Measurements from ENCODE around the gene NUB1.

NUB1 gene

DNA sequence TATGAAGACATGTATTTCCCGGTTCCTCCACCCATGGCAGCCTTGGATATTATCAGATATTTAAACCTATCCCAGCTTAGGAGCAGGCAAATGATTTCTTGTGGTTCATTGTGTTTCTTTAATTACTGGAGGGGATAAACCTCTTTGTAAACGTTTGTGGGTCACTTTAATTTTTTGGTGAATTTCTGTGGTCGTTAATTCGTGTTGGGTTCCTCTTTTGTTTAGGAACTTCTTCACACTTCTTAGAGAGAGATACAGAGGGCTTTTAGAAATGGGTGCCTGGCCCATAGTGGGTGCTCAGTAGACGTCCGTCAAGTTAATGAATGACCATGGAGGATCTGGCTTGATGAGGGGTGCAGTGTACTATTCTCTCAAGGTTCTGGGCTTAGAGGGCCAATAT is 27.2 kb upstream of the NUB1 start:
- DNase-seq: no peak

DNA sequence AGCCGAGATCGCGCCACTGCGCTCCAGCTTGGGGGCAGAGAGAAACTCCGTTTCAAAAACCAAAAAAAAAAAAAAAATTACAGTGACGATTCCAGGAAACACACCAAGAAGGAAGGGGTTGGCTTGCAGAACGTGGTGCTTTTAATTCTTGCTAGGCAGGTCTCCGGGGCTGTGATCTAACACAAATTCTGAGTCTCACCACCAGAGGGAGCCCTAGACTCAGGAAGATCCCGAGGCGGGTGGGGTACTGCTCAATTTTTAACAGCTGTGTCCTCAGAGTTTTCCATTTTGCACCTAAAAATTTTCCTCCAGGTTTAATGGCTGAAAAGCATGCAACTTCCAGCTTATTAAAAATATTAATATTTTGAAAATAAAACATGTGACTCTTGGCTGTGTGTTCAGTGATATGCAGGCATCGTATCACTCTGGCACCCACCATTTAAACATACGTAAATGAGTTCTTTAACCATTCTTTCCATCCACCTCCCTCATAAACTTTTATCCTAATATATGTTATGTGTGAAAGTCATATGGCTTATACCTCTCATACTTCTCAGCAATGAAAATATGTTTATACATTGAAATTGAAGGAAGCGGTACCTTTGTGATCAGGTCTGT is 26.5 kb upstream of the NUB1 start:
- DNase-seq: peak; percentile 71

DNA sequence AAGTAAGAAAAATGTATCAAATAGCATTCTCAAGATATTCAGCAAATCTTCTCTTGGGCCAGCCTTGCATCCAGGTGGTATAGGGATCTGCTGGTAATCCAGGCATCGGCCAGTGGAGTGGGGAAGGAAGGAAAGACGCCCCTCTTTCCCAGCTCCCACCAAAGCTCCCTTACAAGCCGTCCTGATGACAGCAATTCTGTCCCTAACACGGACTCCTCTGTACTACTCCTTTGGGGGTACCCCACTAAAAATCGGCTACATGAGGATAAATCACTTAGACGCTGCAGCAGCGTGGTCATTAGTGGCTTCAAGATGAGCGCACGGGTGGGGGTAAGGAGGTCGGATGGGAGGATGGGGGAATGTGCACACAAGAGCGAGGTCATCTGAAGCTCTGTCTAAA is 24.7 kb upstream of the NUB1 start:
- DNase-seq: no peak

DNA sequence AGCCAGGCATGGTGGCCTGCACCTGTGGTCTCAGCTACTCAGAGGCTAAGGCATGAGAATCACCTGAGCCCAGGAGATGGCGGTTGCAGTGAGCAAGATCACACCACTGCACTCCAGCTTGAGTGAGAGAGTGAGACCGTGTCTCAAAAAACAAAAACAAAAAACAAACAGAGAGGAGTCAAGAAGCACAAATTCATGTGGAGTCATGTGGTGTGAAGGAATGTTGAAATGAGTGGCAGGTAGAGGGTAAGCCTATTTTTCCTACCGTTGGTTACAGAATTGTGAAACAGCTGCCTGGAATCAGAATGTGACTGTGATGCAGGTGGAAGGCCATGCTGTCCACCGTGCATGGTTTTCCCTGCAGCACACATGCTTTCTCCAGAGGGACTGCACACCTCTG is 23.7 kb upstream of the NUB1 start:
- no peak for DNase-seq

DNA sequence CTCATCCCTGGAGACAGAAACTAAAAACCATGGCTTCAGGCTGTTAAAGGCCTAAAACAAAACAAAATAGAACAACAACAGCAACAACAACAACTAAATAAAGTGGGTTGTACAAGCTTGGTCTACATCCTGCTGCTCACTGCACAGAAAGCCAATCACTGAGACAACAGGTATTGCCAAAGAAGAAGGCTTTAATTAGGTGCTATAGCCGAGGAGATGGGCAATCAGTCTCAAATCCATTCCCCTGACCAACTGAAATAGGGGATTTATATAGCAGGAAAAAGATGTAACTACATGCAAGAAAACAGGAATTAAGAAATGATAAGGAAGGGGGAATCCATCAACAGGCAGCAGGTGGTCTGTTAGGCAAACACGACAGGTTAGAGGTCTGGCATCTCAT is 22.4 kb upstream of the NUB1 start:
- no peak for DNase-seq

DNA sequence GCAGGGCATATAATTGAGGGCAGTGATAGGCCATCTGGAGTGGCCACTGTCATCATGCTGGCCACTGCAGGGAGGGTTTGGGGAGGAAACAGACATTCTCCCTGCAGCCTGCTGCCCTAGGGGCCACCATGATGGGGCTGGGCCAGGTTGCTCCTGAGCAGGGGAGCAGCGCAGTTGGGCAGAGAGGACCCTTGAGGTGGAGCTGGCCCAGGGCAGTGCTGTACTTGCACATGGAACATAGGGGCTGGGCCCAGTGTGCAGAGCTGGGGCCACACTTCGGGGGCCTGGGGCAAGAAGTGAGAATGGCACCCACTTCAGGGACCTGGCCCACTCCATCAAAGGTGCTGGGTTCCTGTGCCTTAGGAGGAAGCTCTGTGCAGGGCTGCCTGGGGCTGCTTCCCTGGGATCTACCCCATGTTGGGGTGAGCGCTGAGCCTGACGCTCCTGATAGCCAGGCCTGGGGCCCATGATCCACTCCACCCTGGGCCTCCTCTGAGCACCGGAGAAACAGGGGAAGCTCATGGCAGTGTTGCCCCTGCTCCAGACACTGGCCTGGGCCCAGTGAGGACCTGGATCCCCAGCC is 21.3 kb upstream of the NUB1 start:
- DNase-seq: no peak

DNA sequence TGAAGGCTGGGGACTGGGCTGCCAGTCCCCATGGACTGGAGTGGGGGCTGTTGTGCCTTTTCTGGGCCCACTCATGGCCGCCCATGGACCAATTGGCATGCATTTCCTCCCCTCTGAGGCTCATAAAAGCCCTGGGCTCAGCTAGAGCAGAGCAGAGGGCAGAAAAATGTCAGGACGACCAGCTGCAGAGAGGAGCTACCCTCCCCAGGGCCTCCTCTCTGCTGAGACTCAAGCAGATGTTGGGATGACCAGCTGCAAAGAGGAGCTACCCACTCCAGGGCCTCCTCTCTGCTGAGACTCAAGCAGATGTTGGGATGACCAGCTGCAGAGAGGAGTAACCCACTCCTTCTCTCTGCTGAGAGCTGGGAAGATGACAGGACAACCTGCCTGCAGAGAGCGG is 20.3 kb upstream of the NUB1 start:
- no peak for DNase-seq

DNA sequence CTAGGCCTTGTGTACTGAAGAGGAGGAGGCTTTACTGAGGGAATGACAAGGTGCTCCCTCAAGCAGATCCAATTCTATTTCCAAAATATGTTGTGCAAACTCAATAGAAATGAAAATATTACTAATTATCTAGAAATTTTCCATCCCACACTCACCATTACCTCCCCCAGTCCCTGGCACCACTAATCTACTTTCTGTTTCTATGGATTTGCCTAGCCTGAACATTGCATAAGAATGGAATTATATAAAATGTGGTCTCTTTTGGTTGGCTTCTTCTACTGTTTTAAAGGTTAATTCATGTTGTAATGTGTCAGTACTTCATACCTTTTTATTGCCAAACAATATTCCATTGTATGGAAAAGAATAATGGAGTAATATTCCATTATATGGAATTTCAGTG is 18.7 kb upstream of the NUB1 start:
- peak; percentile 81 for DNase-seq

DNA sequence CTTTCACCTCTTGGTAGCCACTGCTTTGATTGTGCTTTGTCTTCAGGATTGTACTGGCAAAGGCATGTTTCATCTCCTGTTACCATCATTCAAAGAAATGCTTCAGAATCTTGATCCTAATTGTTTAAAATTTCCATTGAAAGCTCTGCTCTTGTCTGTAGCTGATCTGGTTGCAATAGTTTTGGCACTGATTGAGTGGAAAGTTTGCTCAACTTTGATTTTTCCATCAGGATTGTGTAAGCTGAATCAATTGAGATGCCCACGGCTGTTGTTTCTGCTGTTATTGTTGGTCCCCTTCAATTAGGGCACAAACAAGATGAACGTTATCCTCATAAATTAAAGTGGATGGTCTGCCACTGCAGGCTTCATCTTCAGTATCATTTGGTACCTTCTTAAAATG is 14.6 kb upstream of the NUB1 start:
- DNase-seq: no peak

DNA sequence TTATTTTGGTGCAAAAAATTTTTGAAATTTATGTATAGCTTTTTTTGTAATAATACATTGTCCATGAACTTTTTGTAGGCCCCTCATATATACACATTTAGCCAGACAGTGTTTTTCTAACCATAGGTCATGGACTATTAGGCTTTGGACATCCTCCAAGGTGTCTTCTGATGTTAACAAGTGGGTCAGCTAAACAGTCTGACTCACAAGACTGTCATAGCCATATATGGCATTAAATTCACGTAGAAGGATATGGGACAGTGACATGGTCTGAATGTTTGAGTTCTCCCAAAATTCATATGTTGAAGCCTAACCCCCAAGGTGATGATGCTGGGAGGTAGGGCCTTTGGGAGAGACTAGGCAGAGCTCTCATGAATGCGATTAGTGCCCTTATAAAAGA is 14.0 kb upstream of the NUB1 start:
- DNase-seq: no peak

DNA sequence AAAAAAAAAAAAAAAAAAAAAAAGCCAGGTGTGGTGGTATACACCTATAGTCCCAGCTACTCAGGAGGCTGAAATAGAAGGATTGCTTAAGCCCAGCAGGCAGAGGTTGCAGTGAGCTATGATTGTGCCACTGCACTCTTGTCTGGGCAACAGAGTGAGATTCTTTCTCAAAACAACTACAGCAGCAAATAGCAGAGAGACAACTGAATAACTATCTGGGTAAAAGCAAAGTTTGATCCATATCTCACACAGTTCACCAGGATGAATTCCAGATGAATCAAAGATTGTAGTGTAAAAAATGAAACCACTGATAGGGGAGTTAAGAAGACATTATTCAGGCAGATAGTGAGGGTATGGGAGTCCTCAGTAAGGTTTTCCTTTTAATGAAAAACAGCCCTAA is 11.4 kb upstream of the NUB1 start:
- DNase-seq: no peak

DNA sequence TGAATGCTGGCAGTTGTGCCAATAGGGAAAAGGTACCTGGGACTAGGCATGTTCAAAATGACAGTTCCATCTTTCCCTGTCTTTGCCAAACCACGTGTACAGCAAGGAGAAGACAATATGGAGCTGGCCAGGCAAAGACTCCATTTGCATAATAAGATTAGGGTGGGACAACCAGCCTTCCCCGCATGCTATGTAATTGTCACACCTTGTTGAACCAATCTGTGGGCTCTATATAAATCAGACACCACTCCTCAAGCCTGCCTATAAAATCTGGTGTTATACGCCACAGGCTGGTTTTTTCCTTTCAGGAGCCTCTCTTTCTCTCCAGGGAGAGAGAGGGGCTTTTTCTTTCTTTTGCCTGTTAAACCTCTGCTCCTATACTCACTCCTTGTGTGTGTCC is 11.0 kb upstream of the NUB1 start:
- no peak for DNase-seq

DNA sequence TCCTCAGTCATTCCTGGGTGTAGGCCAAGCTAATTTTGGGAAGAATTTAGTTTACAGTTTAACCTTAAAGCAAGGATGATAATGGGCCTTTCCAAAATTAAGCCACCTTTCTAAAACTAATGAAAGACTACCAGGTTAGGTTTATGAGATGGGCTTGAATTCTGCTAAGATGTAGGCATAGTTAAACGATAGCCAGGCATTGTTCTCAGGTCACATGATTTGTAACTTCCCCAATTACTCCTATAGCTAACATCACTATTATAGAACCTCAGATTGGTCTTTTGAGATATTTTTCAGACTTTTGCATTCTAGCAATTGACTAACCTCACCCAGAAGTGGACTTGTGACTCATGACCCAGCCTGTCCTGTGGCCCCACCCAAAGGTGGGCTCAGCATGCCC is 7.0 kb upstream of the NUB1 start:
- peak; percentile 31 for DNase-seq

DNA sequence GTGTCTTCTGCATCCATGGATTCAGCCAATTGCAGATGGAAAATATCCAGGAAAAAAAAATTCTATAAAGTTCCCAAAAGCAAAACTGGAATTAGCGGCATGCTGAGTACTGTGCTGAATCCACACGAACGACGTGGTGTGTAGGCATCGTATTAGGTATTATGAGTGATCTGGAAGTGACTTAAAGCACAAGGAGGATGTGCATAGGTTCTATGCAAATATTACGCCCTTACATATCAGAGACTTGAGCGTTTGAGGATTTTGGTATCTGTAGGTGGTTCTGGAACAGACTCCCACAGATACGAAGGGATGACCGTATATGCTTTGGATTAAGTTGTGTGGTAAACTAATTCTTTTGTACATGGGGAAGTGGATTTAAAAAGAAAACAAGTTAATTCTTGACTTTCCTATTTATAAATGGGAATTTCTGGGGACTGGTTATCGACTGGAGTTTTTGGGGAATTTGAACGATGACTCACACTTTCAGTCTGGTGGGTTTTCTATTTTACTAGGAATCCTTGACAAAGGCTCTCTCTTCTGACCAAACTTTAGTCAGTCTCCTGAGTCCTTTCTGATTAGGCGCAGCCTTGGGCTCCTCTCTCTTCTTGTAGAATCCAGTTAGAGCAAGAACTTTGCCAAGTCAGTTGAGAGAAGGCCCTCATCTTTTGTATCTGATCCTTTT is 5.4 kb upstream of the NUB1 start:
- peak; percentile 27 for DNase-seq

DNA sequence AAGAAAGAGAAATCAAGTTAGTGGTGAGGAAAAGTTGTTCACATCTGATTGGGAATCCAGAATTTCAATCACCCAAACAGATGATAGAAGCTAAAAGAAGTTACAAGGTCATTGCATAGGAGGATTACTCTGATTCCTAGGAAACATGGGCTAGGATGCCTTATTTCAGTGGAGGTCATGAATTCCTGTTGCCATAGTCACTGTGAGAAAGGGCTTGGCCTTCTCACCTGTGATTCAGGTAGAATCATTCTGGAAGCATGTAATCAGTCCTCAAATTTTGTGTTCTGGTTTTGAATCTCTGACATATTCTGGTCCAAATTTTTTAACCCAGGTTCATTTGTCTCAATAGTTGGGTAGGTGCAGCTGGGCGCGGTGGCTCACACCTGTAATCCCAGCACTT is 4.3 kb upstream of the NUB1 start:
- no peak for DNase-seq

DNA sequence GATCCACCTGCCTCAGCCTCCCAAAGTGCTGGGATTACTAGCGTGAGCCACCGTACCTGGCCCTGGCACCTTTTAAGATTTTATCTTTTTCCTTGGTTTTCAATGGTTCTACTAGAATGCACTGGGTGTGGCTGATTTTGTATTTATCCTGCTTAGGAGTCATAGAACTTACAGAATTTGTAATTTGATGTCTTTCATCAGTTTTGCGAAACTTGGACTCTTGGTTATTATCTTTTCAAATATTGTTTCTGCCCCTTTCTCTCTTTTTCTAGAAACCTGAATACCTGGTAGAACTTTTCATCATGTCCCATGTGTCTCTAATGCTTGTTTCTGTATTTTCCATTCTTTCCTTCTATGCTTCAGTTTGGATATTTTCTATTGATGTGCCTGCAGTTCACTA is 2.8 kb upstream of the NUB1 start:
- peak; percentile 11 for DNase-seq

DNA sequence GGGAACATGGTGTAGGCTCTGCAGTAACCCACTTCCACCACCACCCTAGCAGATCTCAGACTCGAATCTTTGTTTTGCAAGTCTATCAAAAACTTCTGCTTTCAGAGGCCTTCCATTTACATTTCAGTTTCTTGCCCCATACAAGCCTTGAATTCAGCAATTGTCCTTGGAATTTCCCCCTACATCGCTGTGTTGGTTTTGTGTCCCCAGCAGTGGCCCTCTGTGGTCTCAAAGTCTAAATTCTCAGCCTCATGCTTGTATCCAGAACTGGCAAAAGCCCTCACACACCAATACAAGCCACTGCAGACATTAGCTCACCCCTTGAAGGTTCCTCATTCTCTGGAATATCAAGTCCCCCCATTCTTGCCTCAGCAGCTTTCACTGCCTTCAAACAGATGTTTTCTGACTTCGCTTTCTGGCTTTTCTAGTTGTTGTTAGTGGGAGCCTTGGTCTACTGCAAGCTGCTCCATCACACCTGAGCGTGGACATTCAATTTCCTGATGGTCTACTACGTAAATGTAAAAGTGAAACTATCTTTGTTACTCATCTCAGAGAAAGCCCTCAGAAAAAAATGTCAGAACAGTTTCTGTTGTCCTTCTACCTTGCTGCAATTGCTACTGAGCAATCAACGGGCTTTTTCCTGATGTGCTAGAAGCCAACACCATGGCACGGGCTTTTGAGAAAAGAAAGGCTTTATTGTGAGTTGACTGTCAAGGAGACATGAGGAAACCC is 1.8 kb upstream of the NUB1 start:
- peak; percentile 94 for DNase-seq

DNA sequence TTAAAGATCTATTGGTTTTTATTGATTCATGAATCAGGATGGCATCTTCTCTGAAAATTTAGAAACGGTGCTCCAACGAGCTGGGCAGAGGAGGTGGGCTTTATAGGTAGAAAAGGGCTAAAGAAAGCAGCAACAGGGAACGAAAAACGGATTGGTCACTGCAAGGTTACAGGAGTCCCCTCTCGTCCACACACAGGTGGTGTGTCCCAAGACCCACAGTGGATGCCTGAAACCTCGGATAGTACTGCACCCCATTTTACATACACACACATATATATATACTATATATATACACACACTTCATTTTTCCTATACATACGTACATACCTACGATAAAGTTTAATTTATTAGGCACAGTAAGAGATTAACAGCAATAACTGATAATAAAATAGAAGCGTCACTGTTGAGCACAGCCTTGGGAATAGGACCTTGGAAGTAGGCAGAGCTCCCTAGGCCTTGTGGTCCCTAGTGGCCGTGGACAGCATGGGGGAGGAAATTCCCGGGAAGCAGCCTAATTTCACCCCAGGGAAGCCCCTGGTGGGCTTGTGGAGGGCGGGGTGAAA is 737 bp upstream of the NUB1 start:
- no peak for DNase-seq

DNA sequence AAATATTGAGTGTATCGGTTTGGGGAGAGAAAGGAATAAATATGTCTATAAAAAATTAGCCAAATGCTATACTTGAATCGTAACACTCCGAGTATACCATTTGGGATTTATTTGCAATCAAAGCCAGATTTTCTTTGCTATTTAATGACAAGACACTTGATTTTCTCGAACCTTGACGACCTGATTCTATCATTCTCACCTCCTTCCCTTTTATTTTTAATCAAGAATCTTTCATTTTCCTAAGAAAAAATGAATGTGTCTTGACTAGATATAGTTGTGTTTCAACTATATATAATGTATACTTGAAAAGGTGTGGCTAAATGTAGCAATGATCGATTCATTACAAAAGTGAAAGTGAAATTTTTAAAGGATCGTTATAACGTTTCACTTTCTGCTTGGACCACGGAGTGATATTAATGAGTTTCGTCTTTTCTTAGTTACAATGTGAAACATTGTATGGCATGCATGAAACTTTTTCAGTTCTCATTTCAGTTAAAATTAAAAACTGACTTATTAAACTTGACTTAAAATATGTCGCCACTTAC is 562 bp downstream of the NUB1 start:
- peak; percentile 91 for DNase-seq

DNA sequence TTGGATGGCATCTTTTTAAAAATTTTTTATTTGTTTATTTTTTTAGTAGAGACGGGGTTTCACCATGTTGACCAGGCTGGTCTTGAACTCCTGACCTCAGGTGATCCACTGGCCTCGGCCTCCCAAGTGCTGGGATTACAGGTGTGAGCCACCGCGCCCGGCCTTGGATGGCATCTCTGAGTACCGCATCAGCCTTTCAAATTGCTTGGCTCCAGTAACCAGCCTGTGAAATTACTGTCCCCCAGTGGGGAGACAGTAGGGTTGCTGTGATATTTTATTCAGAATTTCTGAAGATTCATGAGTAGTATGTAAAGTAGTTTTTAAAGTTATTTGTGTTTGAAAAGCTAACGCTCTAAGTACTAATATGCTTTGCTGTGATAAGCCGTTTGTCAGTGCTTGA is 1.2 kb downstream of the NUB1 start:
- no peak for DNase-seq

DNA sequence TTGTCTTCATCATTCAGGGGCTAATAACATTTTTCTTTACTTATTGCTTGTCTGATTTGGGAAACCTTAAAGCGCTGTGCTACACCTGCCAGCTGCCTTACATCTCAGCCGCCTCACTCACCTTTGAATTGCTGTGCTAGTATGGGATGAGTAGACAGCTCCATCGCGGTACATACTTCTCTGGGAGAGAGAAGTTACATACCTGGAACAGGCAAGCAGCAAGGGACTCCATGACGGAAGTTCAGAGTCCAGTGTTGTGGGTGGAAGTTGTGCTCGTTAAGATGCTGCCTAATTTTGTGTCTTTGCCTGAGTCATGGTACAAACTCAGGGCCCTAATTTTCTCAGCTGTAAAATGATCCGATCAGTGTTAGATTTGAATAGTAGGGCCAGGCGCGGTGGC is 1.9 kb downstream of the NUB1 start:
- no peak for DNase-seq

DNA sequence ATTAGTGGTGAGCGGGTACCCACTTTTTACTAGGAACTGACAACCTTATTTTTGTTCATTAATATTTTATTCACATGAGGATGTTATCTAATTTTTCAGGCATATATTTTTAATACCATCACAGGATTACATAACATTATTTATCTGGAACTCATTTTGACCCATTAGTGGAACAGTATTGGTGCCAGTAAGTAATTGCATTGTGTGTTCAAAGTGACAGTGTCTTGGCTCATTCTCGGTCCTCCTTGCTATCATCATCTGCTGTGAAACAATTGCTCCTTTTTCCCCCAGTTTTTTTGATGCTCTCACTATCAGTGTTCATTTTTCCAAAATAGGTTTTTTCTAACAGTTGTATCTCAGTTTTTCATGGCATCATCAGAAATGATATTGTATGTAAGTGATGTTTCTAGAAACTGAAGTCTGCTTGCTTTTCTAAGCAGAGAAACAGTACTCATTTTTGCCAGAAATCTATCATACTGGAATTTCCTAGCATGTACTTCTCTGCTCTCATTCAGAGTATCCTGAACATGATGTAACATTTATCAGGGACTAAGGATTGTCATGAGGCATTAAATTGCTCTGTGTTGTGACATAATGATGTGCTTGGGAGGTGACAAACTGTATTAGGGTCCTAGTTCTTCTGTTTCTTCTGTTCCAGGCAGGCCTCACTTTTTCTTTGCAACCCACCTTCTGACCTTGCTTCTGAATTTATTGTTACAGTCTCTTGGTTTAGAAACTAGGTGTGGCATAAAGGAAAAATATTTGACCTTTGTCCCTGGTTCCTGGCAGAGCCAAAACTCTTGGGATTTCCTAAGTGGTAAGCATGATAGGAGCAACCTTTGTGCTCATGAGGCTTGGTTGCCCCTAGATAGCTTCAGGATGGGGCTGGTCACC is 4.2 kb downstream of the NUB1 start:
- DNase-seq: peak; percentile 39

DNA sequence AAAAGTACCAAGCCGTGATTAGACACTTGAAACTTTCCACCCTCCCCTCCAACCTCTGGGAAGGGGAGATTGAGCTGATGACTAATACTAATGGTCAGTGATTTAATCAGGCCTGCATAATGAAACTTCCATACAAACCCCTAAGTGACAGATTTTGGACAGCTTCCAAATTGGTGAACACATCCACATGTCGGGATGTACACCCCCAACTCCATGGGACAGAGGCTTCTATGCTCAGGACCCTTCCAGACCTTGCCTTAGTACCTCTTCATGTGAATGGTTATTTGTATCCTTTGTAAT is 4.8 kb downstream of the NUB1 start:
- DNase-seq: no peak

Measured in inflammatory macrophage treated with lipopolysaccharide for 4 hours (primary cell).